Fibroblast of skin of back (primary cell): ENCODE measurements around the gene IGSF23.
A peak's percentile ranks its signal among the peaks of the same experiment; 100 is the strongest.
"Not testable (repeated sequence)": the region's sequence is repeated elsewhere in the genome, so short reads cannot be mapped to it uniquely, and the experiment has no call there.

Experiments used
- DNase-seq: peaks from one replicate; pipeline ENCODE4 v3.0.0-alpha.2; 2013

The IGSF23 gene

GRCh38 chr19:44614313-44614712 lies 950 bp downstream of the IGSF23 start:
- no peak for DNase-seq

DNA sequence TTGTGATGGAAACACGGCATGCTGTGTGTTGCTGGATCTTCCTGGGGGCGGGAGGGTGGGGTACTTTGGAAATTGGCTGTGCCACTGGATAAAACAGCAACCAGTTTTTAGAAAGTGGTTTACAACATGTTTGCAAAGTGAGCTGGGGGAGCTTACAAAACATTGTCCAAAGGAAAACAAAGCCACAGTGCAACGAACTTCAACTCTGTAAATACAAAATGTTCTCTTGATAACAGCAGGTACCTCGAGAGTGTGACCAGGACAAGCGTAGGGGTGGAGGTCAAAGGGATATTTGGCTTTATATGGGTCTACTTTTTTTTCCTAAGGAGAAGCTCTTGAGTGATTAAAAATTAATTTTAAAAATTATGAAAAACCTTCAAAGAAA lies 2.5 kb downstream of the IGSF23 start:
- no peak for DNase-seq

DNA sequence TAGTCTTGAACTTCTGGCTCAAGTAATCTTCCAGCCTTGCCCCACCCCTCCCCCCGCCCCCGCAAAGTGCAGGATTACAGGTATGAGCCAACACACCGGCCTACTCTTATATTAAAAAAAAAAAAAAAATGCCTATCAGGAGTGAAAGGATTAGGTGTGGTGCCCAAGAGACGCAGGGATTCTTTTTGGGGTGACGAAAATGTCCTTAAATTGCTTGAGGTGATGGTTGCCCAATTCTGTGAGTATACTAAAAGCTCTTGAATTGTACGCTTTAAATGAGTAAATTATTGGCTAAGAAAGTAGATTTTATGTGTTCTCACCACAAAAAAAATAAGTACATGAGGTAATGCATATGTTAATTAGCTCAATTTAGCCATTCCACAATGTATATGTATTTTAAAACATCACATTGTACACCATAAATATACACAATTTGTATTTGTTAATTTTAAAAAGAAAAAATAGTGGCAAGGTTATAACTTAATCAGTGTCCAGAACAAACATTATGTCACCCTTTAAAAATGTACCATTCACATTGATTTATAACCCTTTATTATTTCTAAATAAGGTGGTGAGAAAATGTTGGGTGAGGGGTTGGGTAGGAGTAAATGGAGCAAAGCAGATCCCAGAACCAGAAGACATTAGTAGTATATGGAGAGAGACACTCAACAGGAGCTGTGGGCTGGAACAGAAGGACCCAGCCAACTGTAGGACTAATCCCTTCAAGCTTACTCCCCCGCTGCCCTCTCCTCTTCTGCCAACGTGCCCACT lies 3.9 kb downstream of the IGSF23 start:
- no peak for DNase-seq

GRCh38 chr19:44618640-44619357 lies 5.4 kb downstream of the IGSF23 start:
- no peak for DNase-seq

DNA sequence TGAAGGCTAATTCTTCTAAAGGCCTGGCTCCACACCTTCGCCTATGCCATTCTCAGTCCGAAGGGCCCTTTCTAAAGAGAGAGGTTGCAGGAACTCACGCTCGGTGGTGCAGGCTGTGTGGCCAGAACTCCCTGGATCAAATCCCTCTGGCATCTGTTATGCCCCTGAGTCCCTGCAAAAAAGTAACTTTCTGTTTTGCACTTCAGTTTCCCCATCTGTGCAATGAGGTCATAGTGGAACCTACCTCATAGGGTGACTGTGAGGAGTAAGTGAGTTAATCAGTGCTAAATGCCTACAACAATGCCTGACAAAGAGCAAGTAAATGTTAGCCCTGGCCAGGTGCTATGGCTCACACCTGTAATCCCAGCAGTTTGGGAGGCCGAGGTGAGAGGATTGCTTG lies 7.3 kb downstream of the IGSF23 start:
- no peak for DNase-seq

- DNase-seq, result no peak
These were observed 8.0 kb downstream of the IGSF23 start for GRCh38 chr19:44621367-44621766.

GRCh38 chr19:44623080-44623479 lies 9.7 kb downstream of the IGSF23 start:
- peak; percentile 79 for DNase-seq

- DNase-seq, result no peak
These were observed 10.3 kb downstream of the IGSF23 start for GRCh38 chr19:44623626-44624025.

DNA sequence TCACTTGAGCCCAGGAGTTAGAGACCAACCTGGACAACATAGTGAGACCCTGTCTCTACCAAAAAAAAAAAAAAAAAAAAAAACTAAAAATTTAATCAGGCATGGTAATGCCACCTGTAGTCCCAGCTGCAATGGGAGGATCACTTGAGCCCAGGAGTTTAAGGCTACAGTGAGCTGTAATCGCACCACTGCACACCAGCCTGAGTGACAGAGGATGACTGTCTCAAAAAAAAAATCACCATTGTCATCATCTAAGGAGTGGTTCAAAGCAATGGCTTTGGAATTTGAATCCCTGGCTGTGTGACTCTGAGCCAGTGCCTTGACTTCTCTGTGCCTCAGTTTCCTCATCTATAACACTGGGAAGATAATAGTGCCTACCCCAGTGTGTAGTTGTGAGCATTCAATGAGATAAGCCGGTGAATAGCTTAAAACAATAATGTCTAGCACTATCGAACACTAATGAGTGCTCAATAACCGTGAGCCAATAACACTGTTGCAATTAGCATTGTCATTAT lies 11.5 kb downstream of the IGSF23 start:
- no peak for DNase-seq

DNA sequence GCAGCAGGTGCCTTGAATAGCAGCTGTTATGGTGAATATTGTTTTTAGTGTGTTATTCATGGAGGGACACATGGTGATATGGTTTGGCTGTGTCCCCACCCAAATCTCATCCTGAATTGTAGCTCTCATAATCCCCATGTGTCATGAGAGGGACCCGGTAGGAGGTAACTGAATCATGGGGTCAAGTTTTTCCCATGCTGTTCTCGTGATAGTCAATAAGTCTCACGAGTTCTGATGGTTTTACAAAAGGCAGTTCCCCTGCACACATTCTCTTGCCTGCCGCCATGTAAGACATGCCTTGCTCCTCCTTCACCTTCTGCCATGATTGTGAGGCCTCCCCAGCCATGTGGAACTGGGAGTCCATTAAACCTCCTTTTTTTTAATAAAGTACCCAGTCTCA lies 12.3 kb downstream of the IGSF23 start:
- peak; percentile 68 for DNase-seq

- peak; percentile 98 for DNase-seq
These were observed 12.8 kb downstream of the IGSF23 start for GRCh38 chr19:44626048-44626624.

- peak; percentile 33 for DNase-seq
These were observed 14.3 kb downstream of the IGSF23 start for GRCh38 chr19:44627631-44628030.

DNA sequence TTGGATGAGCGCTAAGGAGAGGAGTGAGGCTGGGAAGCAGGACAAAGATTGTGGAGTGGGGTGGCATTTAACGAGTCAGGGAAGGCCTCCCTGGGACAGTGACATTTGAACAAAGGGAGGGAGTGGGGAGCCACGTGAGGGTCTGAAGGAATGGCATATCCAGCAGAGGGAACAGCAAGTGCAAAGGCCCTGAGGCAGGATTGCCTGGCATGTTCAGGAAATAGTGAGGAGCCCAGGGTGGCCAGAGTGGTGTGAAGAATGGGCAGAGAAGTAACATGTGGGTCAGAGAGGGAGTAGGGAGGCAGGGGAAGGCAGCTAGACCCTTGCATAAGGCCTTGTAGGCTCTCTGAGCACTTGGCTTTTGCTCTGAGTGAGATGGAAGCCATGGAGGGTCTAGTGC lies 15.4 kb downstream of the IGSF23 start:
- no peak for DNase-seq

- DNase-seq, result not testable (repeated sequence)
These were observed 18.2 kb downstream of the IGSF23 start for GRCh38 chr19:44631611-44632010.

- not testable (repeated sequence) for DNase-seq
These were observed 20.7 kb downstream of the IGSF23 start for GRCh38 chr19:44634058-44634457.

DNA sequence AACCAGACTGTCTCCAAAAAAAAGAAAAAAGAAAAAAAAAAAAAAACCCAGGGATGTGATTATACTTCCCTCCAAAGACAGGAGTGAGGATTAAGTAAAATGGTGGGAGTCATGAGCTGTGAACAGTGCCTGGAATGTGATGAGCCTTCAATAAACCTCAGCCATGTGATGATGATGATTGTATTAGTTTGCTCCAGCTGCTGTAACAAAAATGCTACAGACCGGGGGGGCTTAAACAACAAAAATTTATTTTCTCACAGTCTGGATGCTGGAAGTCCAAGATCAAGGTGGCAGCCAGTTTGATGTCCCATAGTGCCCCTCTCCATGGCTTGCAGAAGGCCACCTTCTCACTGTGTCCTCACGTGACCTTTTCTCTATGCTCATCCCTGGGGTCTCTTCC lies 21.4 kb downstream of the IGSF23 start:
- DNase-seq, result no peak

DNA sequence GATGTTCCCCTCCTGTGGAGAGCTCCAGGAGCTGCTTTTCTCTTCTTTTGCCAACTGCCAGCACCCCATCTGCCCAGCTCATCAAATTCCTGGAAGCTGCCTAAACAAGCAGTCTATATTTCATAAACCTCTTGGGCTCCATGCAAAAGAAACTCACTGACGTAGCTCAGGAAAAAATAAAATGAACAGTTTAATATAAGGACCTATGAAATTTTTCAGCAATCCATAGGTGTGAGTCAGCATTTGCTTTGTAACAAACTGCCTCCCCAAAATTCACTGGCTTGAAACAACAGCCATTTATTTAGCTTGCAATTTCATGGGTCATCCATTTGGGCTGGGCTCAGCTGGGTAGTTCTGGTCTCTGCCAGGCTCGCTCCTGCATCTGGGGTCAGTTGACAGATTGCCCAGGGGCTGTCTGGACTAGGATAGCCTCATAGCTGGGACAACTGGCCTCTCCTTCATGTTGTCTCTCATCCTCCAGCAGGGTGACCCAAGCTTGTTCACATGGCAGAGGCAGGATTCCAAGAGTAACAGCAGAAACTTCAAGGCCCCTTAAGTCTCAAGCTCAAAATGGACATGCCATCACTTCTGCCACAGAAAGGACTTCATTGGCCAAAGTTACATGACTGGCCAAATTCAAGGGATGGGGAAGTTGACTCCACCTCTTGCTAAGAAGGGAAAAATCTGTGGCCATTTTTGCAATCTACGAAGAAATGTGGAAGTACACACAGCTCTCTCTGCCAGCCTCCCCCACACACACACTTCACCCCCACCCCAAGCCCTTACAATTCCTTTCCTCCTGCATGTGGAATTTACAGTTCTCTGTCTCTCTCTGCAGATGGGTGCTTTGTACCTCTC lies 22.4 kb downstream of the IGSF23 start:
- peak; percentile 73 for DNase-seq

DNA sequence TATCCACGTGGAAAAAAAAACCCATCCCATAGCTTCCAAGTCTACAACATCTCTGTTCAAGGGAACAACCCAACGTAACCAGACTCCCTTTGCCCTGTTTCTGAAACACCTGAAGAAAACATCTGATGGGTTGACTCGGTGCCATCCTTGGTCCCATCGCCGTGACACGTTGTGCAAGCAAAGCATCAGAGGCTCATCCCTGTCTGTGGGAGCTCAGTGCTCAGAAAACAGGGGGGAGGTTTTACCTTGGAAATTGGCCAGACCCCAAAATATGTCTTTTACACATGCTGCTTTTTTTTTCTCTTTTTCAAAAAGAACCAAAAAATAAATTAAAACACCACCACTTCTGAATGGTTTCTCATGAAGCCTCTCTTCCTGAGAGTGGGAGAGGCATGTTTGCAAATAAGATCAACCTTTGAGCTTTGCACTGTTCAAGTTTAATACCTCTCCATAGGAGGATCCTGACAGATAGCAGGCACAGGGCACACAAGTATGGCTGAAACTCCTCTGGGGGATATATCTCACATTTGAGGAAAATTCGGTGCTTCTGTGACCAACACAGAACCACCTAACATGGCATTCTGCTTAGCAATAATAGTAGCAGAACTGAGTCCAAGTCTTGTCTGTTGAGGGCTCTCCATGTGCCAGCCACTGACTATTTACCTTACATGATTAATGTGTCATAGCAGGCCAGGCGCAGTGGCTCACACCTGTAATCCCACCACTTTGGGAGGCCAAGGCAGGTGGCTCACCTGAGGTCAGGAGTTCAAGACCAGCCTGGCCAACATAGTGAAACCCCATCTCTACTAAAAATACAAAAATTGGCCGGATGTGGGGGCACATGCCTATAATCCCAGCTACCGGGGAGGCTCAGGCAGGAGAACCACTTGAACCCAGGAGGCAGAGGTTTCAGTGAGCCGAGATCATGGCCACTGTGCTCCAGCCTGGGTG lies 23.4 kb downstream of the IGSF23 start:
- DNase-seq, result no peak

DNA sequence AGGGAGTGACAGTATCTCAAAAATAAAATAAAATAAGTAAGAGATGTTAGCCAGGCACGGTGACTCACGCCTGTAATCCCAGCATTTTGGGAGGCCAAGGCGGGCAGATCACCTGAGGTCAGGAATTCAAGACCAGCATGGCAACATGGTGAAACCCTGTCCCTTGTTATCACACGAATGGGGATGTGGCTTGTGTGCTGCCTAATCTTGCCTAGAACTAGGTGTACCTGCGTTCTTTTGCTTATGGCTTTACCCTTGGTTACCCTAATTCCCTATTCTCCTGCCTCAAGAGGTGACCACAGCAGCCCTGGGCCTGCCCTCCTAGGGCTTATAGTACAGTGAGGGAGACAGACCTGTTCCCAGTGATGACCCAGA lies 24.0 kb downstream of the IGSF23 start:
- DNase-seq, result no peak

- peak; percentile 62 for DNase-seq
These were observed 27.2 kb downstream of the IGSF23 start for GRCh38 chr19:44640518-44640917.

- DNase-seq, result no peak
These were observed 28.3 kb downstream of the IGSF23 start for GRCh38 chr19:44641501-44642265.
